Osteocyte (in vitro differentiated cells): Measurements from ENCODE around the gene LHFPL3. TPM values are rescaled to one million over a fixed set of nuclear protein-coding genes. Genes with fewer than 3 reads are reported as not detected.
"Not testable (repeated sequence)": the region's sequence is repeated elsewhere in the genome, so short reads cannot be mapped to it uniquely, and the experiment has no call there.

Experiments
- DNase-seq: peaks from one replicate; pipeline ENCODE4 v3.0.0; 2021; ENCODE audit warnings: mixed read lengths; ENCODE audit not compliant: unreplicated experiment; ENCODE audit errors: extremely low spot score
- H3K27ac Mint-ChIP-seq: one replicate; pipeline ENCODE4 v1.8.0; 2021; ENCODE audit warnings: mild to moderate bottlenecking, mixed read lengths; ENCODE audit not compliant: unreplicated experiment
- H3K27me3 Mint-ChIP-seq: one replicate; pipeline ENCODE4 v1.8.0; 2021; ENCODE audit warnings: mixed read lengths; ENCODE audit not compliant: unreplicated experiment
- H3K36me3 Mint-ChIP-seq: one replicate; pipeline ENCODE4 v1.8.0; 2021; ENCODE audit warnings: mixed read lengths; ENCODE audit not compliant: unreplicated experiment
- H3K4me1 Mint-ChIP-seq: one replicate; pipeline ENCODE4 v1.8.0; 2021; ENCODE audit warnings: mixed read lengths; ENCODE audit not compliant: unreplicated experiment
- H3K4me3 Mint-ChIP-seq: one replicate; pipeline ENCODE4 v1.8.0; 2021; ENCODE audit warnings: mild to moderate bottlenecking, moderate library complexity, mixed read lengths; ENCODE audit not compliant: unreplicated experiment
- H3K9me3 Mint-ChIP-seq: one replicate; pipeline ENCODE4 v1.8.0; 2021; ENCODE audit warnings: mixed read lengths; ENCODE audit not compliant: unreplicated experiment
- total RNA-seq: library from RNA; stranded (reverse); gene quantifications from 2 replicates; pipeline ENCODE4 v1.2.1, GENCODE V29; 2021
- TF ChIP-seq, protein P1 (sequence below): fragments of 200-600 bp; sonication (generic); IDR thresholded peaks from 2 replicates; pipeline ENCODE4 v1.5.0; 2021; ENCODE audit warnings: antibody characterized with exemption, mild to moderate bottlenecking, moderate library complexity

Gene LHFPL3
- total RNA-seq, 1 donor from 2014 or later, result not detected

DNA sequence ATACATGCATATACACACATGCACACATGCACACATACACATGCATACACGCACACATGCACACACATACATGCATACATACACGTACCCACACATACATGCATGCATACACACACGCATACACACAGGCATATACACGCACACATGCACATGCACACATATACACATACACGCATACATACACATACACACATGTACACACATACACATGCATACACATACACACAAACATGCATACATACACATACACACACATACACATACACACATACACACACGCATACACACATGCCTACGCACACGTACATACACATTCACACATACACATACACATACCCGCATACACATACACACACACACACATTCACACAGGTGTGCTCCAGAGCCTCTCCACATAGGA is 604.6 kb downstream of the LHFPL3 start:
- Mint-ChIP-seq H3K4me1 (no peaks in the 10 kb centered on the region), H3K4me3 (no peak overlapping the region), H3K36me3 (no peaks in the 10 kb centered on the region), H3K27me3 (no peaks in the 10 kb centered on the region), H3K9me3 (no peaks in the 10 kb centered on the region), H3K27ac (no peak overlapping the region)
- no peak for DNase-seq
- TF ChIP-seq, protein P1, sequence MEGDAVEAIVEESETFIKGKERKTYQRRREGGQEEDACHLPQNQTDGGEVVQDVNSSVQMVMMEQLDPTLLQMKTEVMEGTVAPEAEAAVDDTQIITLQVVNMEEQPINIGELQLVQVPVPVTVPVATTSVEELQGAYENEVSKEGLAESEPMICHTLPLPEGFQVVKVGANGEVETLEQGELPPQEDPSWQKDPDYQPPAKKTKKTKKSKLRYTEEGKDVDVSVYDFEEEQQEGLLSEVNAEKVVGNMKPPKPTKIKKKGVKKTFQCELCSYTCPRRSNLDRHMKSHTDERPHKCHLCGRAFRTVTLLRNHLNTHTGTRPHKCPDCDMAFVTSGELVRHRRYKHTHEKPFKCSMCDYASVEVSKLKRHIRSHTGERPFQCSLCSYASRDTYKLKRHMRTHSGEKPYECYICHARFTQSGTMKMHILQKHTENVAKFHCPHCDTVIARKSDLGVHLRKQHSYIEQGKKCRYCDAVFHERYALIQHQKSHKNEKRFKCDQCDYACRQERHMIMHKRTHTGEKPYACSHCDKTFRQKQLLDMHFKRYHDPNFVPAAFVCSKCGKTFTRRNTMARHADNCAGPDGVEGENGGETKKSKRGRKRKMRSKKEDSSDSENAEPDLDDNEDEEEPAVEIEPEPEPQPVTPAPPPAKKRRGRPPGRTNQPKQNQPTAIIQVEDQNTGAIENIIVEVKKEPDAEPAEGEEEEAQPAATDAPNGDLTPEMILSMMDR, result no peak

DNA sequence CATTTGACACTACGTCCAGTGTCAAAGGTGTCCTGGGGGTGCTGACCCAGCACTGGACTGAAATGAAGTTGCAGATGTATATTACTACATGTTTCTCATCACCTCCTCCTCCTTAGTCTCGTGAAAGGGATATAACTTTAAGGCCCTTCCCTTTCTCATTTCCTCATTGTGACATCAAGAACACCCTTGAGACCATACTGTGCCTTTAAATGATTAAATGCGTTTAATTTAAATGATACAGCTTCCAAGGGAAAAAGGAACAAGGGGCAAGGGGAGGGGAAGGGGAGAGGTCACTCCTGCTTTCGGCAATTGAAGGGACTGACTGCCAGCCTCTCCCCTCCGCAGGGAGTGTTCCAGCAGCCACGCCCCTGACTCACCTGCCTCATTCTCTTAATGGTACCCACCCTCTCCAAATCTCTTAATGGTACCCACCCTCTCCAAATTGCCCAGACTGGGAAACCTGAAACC is 605.2 kb downstream of the LHFPL3 start:
- TF ChIP-seq, protein P1, result no peak
- no peaks in the 10 kb centered on the region for H3K4me1 Mint-ChIP-seq
- H3K36me3 Mint-ChIP-seq, result no peaks in the 10 kb centered on the region
- H3K27ac Mint-ChIP-seq, result no peak overlapping the region
- no peaks in the 10 kb centered on the region for H3K9me3 Mint-ChIP-seq
- no peak for DNase-seq
- H3K4me3 Mint-ChIP-seq, result no peak overlapping the region
- H3K27me3 Mint-ChIP-seq, result no peaks in the 10 kb centered on the region

DNA sequence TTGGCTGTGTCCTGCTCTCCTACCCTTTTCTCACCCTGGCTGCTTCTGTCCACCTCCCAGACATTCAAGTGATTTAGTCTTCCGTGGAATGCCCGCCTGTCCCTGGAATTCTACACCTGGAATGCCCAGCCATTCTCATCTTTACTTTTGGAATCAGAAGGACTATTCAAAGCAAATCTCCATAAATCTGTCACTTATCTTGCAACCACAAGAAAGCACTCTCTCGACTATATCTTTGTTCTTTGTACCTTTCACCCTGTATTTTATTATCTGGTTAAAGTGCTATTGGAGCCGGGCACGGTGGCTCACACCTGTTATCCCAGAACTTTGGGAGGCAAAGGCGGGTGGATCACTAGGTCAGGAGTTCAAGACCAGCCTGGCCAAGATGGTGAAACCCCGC is 606.3 kb downstream of the LHFPL3 start:
- Mint-ChIP-seq H3K27ac (no peak overlapping the region), H3K36me3 (no peaks in the 10 kb centered on the region), H3K27me3 (no peaks in the 10 kb centered on the region), H3K9me3 (no peaks in the 10 kb centered on the region), H3K4me3 (no peak overlapping the region), H3K4me1 (no peaks in the 10 kb centered on the region)
- TF ChIP-seq, protein P1, result no peak
- no peak for DNase-seq

DNA sequence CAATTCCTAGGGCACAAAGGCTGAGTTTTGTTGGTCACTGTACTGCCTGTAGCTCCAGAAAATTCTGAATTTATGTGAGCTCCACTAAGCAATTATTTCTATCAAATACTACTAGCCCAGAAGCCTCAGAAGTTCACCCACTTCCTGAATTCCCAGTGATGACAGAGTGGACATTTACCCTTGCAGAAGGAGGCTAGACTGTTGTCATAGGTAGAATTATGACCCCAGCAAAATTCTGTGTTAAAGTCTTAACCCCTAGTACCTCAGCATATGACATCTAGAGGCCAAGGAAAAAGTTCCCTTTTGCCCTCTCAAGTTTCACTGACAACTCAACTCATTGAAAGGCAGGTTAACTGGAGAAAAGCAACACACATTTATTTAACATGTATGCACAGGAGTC is 606.9 kb downstream of the LHFPL3 start:
- DNase-seq, result no peak
- H3K27me3 Mint-ChIP-seq, result no peaks in the 10 kb centered on the region
- no peaks in the 10 kb centered on the region for H3K9me3 Mint-ChIP-seq
- H3K4me3 Mint-ChIP-seq, result no peak overlapping the region
- no peaks in the 10 kb centered on the region for H3K4me1 Mint-ChIP-seq
- no peak overlapping the region for H3K27ac Mint-ChIP-seq
- TF ChIP-seq, protein P1, result no peak
- no peaks in the 10 kb centered on the region for H3K36me3 Mint-ChIP-seq

DNA sequence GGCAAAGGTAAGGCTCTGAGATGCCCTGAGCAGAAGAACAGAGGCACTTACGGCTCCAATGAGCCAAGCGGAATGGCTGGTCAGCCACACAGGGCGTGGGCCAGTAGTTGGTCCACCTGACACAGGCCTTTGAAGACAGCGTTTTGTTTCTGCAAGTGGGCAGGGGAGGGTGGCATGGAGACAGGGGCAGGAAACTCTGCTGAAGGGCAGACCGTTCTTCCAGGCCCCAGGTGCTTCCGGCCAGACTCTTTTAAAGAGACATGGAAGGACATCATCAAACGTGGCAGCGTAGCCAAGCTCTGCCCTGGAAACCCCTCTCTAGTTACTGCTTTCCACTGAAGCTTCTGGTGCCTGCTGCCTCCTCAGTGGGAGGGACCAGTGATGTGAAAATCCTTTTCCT is 608.1 kb downstream of the LHFPL3 start:
- Mint-ChIP-seq H3K4me3 (no peak overlapping the region), H3K27ac (no peak overlapping the region), H3K9me3 (no peaks in the 10 kb centered on the region), H3K36me3 (no peaks in the 10 kb centered on the region), H3K4me1 (no peaks in the 10 kb centered on the region), H3K27me3 (no peaks in the 10 kb centered on the region)
- TF ChIP-seq, protein P1, result no peak
- DNase-seq, result no peak

DNA sequence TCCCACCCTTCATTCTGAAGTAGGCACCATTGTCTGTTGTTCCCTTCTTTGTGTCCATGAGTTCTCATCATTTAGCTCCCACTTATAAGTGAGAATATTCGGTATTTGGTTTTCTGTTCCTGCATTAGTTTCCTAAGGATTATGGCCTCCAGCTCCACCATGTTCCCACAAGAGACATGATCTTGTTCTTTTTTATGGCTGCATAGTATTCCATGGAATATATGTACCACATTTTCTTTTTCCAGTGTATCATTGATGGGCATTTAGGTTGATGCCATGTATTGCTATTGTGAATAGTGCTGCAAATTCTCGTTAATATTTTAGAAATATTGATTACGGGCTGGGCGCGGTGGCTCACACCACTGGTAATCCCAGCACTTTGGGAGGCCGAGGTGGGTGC is 609.1 kb downstream of the LHFPL3 start:
- H3K27me3 Mint-ChIP-seq, H3K36me3 Mint-ChIP-seq, DNase-seq, H3K4me3 Mint-ChIP-seq, H3K27ac Mint-ChIP-seq, H3K9me3 Mint-ChIP-seq, H3K4me1 Mint-ChIP-seq: not testable (repeated sequence)
